OCI-LY7 (cell line): ENCODE data around the gene URB2.

Experiments used
- EZH2phosphoT487 ChIP-seq: fragments of 200-600 bp; sonication (generic); IDR thresholded peaks from 2 replicates; pipeline ENCODE4 v1.6.1; 2018; ENCODE audit warnings: low read depth, borderline replicate concordance, mild to moderate bottlenecking, mixed run types, antibody characterized with exemption, low read length, moderate library complexity, mixed read lengths
- TF ChIP-seq, protein P1 (sequence below): fragments of 200-600 bp; sonication (generic); conservative IDR thresholded peaks from 2 replicates; pipeline ENCODE4 v1.5.1; 2014; ENCODE audit warnings: mild to moderate bottlenecking, antibody characterized with exemption, low read length, moderate library complexity, mixed read lengths

DNA sequence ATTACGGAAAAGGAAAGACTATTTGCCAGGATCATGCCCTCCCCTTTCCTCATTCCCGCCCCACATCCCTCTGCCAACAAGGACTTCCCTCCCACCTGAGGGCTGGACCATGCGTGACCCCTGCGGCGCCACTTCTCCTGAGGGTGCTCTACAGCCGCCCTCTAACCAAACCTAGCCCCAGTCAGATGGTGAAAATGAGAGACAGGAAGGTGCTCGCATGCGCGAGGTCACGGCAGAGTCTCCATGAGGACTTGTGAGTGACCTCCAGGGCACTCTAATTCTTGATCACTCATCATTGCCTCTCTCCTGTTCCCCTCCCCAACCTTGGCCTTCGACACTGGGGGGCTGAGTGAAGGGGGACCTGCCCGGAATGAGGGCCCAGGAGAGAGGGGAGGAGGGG is 32.2 kb upstream of the URB2 start:
- TF ChIP-seq, protein P1, sequence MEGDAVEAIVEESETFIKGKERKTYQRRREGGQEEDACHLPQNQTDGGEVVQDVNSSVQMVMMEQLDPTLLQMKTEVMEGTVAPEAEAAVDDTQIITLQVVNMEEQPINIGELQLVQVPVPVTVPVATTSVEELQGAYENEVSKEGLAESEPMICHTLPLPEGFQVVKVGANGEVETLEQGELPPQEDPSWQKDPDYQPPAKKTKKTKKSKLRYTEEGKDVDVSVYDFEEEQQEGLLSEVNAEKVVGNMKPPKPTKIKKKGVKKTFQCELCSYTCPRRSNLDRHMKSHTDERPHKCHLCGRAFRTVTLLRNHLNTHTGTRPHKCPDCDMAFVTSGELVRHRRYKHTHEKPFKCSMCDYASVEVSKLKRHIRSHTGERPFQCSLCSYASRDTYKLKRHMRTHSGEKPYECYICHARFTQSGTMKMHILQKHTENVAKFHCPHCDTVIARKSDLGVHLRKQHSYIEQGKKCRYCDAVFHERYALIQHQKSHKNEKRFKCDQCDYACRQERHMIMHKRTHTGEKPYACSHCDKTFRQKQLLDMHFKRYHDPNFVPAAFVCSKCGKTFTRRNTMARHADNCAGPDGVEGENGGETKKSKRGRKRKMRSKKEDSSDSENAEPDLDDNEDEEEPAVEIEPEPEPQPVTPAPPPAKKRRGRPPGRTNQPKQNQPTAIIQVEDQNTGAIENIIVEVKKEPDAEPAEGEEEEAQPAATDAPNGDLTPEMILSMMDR: no peak
- TF ChIP-seq EZH2phosphoT487: no peak
